ENCODE results near the gene TMEM259.

The TMEM259 gene

DNA sequence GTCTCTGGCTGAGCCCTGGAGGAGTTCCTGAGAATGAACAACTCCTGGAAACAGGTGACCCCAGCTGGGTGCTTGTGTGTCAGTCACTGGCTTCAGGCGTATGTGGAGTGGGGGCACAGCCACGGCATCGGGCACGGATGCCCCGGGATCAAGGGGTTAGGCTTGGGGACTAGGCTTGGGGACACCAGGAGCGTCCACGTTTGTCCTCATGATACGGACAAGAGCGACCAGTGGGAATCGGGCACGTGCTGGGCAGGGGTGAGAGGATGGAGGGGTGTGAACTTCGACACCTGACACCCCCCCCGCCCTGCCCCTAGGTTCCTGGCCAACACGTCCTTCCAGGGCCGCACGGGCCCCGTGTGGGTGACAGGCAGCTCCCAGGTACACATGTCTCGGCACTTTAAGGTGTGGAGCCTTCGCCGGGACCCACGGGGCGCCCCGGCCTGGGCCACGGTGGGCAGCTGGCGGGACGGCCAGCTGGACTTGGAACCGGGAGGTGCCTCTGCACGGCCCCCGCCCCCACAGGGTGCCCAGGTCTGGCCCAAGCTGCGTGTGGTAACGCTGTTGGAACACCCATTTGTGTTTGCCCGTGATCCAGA, 16.6 kb downstream of the TMEM259 start:
- DNase-seq (ENCODE audit: low read depth) = no peak

GRCh38 chr19:1003283-1003682, 17.6 kb downstream of the TMEM259 start:
- DNase-seq (ENCODE audit: low read depth) = no peak

DNA sequence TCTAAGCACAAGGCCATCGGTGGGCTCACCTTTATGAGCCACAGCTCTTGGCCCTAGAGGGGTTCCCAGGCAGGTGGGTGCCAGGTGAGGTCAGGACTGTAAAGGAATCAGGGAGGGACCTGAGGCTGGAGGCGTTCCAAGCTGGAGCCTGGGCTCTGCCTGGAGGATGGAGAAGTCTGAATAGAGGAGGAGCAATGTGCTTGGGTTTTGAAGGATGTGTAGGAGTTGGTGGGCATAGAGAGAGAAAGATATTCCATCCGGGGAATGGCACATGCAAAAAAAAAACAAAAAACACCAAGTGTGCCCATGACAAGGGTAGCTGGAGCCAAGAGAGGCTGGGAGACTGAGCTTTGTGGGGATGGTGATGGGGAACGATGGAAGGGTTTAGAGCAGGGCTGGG, 18.3 kb downstream of the TMEM259 start:
- DNase-seq (ENCODE audit: low read depth) = no peak

DNA sequence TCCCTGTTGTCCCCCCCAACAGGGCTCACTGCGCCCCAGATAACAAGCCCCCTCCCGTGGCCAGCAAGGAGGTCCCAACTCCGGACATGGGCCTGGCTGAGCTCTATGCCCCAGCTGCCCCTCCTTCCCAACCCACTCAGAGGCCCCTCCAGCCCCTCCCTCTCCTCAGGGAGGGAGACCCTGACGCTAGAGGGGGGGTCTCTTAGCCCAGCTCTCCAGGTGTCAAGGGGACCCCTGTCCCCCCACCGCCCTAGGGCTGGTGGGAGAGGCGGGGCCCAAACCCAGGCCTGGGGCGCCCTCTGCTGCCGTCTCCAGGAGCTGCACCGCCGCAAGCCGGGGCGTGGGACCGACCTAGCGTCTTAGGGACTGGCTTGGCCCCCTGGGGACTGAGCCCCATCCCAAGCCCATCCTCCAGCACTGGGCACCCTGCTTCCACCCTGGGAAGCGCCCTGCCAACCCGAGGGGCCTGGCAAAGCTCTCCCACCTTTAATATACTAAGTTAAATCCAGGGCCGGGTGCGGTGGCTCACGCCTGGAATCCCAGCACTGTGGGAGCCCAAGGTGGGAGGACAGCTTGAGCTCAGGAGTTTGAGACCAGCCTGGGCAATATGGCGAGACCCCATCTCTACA, 19.3 kb downstream of the TMEM259 start:
- DNase-seq (ENCODE audit: low read depth) = no peak

GRCh38 chr19:1000591-1001537, 20.1 kb downstream of the TMEM259 start:
- DNase-seq (ENCODE audit: low read depth) = no peak

GRCh38 chr19:1000095-1000494, 20.8 kb downstream of the TMEM259 start, which contains the start of gene GRIN3B:
Gene GRIN3B (plus strand): TSS chr19:1000419. CDS start chr19:1000438, 19 bp downstream.
- DNase-seq (ENCODE audit: low read depth) = no peak

- no peak for DNase-seq (ENCODE audit: low read depth)
These were observed 21.6 kb downstream of the TMEM259 start for GRCh38 chr19:999379-999719.

- DNase-seq (ENCODE audit: low read depth) = no peak
These were observed 22.9 kb downstream of the TMEM259 start for GRCh38 chr19:998064-998463.

GRCh38 chr19:996051-996838, 24.7 kb downstream of the TMEM259 start:
- no peak for DNase-seq (ENCODE audit: low read depth)

DNA sequence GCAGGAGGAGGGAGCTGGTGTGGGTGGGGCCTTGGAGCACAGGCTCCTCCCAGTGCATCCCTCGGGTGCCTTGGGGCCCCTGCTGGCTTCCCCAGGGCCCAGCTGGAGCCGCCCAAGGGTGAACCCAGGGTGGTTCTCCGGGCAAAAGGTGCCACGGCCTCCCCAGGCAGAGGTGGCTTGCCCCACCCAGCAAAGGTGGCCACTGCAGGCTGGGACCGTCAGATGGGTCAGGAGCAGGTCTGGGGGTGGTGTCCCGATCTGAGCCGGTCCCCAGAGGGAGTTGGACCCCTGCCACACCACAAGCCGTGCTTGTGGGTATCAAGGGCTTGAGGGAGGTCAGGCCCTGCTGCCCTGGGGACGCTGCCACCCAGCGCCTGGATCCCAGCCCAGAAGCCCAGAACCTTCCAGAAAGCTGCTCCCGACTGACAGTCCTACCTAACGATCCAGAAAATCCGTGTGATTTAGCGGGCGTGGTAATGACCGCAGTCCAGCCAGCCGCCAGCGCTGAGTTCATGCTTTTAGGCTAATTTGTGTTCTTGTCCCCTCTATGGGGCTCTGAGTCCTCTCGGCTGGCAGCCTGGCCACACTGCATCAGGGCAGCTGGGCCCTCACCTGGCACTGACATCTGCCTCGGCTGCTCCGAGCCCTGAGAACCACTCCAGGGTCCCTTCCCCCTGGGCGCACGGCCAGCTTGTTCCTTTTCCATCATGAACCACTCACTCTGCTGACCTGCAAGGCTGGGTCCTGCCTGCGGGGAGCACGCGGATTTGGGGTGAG, 25.7 kb downstream of the TMEM259 start:
- DNase-seq (ENCODE audit: low read depth) = no peak

DNA sequence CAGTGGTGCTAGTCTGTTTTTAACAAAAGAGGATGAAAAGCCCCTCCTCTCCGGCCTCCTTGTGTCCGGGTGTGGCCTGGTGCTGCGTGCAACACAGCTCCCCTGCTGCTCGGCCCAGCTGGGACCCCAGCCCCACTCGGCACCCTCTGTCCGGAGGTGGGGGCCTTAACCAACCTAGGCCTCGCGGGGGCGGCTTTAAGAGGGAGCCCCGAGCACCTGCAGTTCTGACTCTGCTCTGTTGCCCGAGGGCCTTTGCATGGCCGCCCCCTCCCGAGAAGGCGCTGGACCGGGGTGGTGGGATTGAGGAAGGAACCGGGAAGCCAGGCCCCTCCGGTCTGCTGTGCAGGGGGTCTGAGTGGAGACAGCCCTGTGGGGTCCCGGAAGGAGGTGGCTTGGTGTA, 26.4 kb downstream of the TMEM259 start:
- no peak for DNase-seq (ENCODE audit: low read depth)

- DNase-seq (ENCODE audit: low read depth) = no peak
These were observed 27.0 kb downstream of the TMEM259 start for GRCh38 chr19:993831-994393.

DNA sequence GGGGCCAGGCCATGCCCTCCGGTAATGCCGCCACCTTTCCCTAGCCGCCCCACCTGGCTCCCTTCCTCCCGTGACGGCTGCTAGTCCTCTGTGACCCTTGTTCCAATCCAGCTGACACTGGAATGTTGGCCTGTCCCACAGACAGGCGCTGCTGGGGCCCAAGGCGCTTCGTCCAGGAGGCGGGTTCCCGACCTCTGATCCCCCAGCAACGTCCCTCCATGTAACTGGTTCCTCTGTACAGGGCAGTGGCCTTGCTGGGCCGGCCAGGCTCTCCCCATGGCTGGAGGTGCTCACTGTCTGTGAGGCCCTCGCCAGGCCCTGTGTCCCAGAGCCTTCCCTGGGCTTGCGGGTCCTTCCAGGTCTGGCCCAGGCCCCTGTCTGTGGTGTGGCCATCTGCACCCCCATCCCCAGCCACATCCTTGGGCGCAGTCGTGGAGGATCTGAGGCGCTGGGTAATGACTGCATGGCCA, 27.5 kb downstream of the TMEM259 start:
- no peak for DNase-seq (ENCODE audit: low read depth)

GRCh38 chr19:992670-993055, 28.3 kb downstream of the TMEM259 start:
- no peak for DNase-seq (ENCODE audit: low read depth)

- DNase-seq (ENCODE audit: low read depth) = no peak
These were observed 28.8 kb downstream of the TMEM259 start for GRCh38 chr19:991932-992669.

DNA sequence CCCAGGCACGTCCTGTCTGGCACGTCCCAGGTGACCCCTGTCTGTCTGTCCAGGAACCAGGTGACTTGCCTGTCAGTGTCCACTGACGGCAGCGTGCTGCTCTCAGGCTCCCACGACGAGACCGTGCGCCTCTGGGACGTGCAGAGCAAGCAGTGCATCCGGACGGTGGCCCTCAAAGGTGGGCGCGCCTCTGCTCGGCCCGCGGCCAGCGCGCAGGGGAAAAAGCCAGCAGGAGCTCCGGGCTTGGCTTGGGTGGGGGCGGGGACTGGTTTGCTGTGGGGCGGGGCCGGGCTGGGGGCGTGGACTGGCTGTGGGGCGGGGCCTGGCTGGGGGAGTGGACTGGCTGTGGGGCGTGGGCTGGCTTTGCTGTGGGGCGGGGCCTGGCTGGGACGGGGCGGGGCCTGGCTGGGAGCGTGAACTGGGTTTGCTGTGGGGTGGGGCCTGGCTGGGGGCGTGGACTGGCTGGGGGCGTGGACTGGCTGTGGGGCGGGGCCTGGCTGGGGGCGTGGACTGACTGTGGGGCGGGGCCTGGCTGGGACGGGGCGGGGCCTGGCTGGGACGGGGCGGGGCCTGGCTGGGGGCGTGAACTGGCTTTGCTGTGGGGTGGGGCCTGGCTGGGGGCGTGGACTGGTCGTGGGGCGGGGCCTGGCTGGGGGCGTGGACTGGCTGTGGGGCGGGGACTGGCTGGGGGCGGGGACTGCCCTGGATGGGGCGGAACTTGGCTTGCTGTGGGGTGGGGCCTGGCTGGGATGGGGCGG, 29.6 kb downstream of the TMEM259 start:
- DNase-seq (ENCODE audit: low read depth) = no peak

DNA sequence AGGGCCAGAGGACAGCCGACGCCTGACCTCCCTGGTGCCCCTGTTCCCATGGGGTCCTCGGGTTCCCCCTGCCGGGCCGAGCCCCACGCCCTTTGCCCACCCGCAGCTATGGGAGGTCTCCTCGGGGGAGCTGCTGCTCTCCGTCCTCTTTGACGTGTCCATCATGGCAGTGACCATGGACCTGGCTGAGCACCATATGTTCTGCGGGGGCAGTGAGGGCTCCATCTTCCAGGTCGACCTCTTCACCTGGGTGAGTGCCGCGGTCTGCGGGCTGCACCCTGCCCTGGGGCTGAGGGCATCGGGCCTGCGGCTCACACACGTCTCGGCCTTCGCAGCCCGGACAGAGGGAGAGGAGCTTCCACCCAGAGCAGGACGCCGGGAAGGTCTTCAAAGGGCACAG, 30.2 kb downstream of the TMEM259 start:
- no peak for DNase-seq (ENCODE audit: low read depth)

GRCh38 chr19:990119-990571, 30.8 kb downstream of the TMEM259 start:
- no peak for DNase-seq (ENCODE audit: low read depth)

DNA sequence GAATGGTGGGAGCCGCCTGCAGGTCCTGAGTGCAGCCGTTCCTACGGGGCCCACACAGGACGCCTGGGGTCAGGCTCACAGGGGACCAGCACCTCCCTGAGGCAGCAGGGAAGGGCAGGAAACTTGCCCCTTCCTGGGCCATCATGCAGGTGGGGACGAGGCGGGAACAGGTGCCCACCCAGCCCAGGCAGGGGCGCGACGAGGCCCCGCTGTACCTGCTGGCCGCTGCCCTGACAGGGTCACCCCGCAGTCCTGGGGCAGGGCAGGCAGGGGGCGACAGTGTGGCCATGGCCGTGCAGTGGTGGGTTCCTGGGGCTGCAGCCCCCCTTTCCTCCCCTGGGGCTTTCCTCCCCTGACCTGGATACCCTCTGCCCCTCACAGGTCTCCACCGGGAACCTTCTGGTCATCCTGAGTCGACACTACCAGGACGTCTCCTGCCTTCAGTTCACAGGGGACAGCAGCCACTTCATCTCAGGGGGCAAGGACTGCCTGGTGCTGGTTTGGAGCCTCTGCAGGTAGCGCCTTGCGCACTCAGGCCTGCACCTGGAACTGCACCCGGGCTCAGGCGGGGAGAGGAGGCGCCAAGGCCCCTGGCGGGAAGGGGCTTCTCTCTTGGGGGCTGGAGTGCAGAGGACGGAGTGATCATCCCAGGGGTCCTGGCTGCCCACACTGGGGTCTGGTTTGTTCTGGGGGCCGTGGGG, 31.4 kb downstream of the TMEM259 start:
- DNase-seq (ENCODE audit: low read depth) = no peak
